GM23338 (cell line): ENCODE measurements around the gene OR2W1. TPM values are rescaled to one million over a fixed set of nuclear protein-coding genes. Genes with fewer than 3 reads are reported as not detected.

Experiments
- ATAC-seq: fragments of 200-7000 bp; cut with Tn5 transposase; 3 replicates; pipeline ENCODE4 v1.9.1; 2020
- DNase-seq: peaks from one replicate; pipeline ENCODE4 v3.0.0-alpha.2; 2015; ENCODE audit warnings: low spot score
- H2AFZ ChIP-seq: fragments of 200-600 bp; sonication (generic); 2 replicates; pipeline ENCODE4 v1.8.0; 2016; ENCODE audit warnings: antibody characterized with exemption, mild to moderate bottlenecking, moderate library complexity
- H3F3A ChIP-seq: fragments of 200-600 bp; sonication (generic); replicated peaks from 2 replicates; pipeline ENCODE4 v1.8.0; 2017; ENCODE audit warnings: antibody characterized with exemption, mixed run types, low read depth
- H3K27ac ChIP-seq: fragments of 200-600 bp; sonication (generic); 2 replicates; pipeline ENCODE4 v1.6.1; 2016; ENCODE audit warnings: low read depth
- H3K27me3 ChIP-seq: fragments of 200-600 bp; sonication (generic); 2 replicates; pipeline ENCODE4 v1.8.0; 2016; ENCODE audit warnings: mild to moderate bottlenecking, mixed run types, moderate library complexity; ENCODE audit not compliant: insufficient read depth
- H3K36me3 ChIP-seq: fragments of 200-600 bp; sonication (generic); 2 replicates; pipeline ENCODE4 v1.8.0; 2016; ENCODE audit warnings: mild to moderate bottlenecking; ENCODE audit not compliant: insufficient read depth
- H3K4me1 ChIP-seq: fragments of 200-600 bp; sonication (generic); 2 replicates; pipeline ENCODE4 v1.8.0; 2016; ENCODE audit warnings: mild to moderate bottlenecking, moderate library complexity; ENCODE audit not compliant: insufficient read depth
- H3K4me2 ChIP-seq: fragments of 200-600 bp; sonication (generic); 2 replicates; pipeline ENCODE4 v1.7.1; 2017; ENCODE audit warnings: mixed run types
- H3K4me3 ChIP-seq: fragments of 200-600 bp; sonication (generic); 2 replicates; pipeline ENCODE4 v1.6.1; 2016; ENCODE audit warnings: mixed run types
- H3K79me2 ChIP-seq: fragments of 200-600 bp; sonication (generic); replicated peaks from 2 replicates; pipeline ENCODE4 v1.8.0; 2017; ENCODE audit warnings: mild to moderate bottlenecking; ENCODE audit not compliant: insufficient read depth
- H3K9me2 ChIP-seq: fragments of 200-600 bp; sonication (generic); 2 replicates; pipeline ENCODE4 v1.8.0; 2017; ENCODE audit not compliant: insufficient read depth
- H4K20me1 ChIP-seq: fragments of 200-600 bp; sonication (generic); replicated peaks from 2 replicates; pipeline ENCODE4 v1.8.0; 2017; ENCODE audit warnings: mild to moderate bottlenecking; ENCODE audit not compliant: insufficient read depth
- H3K27ac Mint-ChIP-seq: 2 replicates; pipeline ENCODE4 v1.8.0; 2020; ENCODE audit warnings: inconsistent platforms, mild to moderate bottlenecking, moderate library complexity, mixed read lengths
- H3K27me3 Mint-ChIP-seq: 3 replicates; pipeline ENCODE4 v1.8.0; 2022; ENCODE audit warnings: low read depth, mild to moderate bottlenecking, moderate library complexity, mixed read lengths, inconsistent platforms; ENCODE audit not compliant: insufficient read depth, poor library complexity
- H3K36me3 Mint-ChIP-seq: 3 replicates; pipeline ENCODE4 v1.8.0; 2021; ENCODE audit warnings: low read depth, mild to moderate bottlenecking, inconsistent platforms, moderate library complexity, mixed read lengths
- H3K4me1 Mint-ChIP-seq: 3 replicates; pipeline ENCODE4 v1.8.0; 2020; ENCODE audit warnings: mild to moderate bottlenecking, inconsistent platforms, mixed read lengths
- H3K4me3 Mint-ChIP-seq: 3 replicates; pipeline ENCODE4 v1.8.0; 2021; ENCODE audit warnings: moderate library complexity, mild to moderate bottlenecking, inconsistent platforms, mixed read lengths
- H3K9me3 Mint-ChIP-seq: 3 replicates; pipeline ENCODE4 v1.8.0; 2020; ENCODE audit warnings: moderate library complexity, mild to moderate bottlenecking, inconsistent platforms, mixed read lengths
- CREB1 ChIP-seq: fragments of 250-450 bp; sonication (Bioruptor Pico); IDR thresholded peaks from 2 replicates; pipeline ENCODE4 v1.5.0; 2020; ENCODE audit warnings: low read depth, mild to moderate bottlenecking, moderate library complexity
- CTCF ChIP-seq, 2 experiments: fragments of 200-600 bp in 1 of 2; sonication (generic) in 1 of 2; conservative IDR thresholded peaks; 2 replicates each; pipeline versions ENCODE4 v1.5.1 to v1.6.1; 2016 to 2017; ENCODE audit warnings: antibody characterized with exemption in 2 of 2, low read depth in 2 of 2, mild to moderate bottlenecking in 2 of 2, moderate library complexity in 1 of 2
- ETS1 ChIP-seq: IDR thresholded peaks from 2 replicates; pipeline ENCODE4 v1.6.1; 2016; ENCODE audit warnings: antibody characterized with exemption
- EZH2 ChIP-seq: fragments of 200-600 bp; sonication (generic); IDR thresholded peaks from one replicate; pipeline ENCODE4 v1.8.0; 2017; ENCODE audit warnings: antibody characterized with exemption, mild to moderate bottlenecking, low read depth; ENCODE audit not compliant: unreplicated experiment
- EZH2phosphoT487 ChIP-seq: fragments of 200-600 bp; sonication (generic); IDR thresholded peaks from one replicate; pipeline ENCODE4 v1.8.1; 2018; ENCODE audit warnings: antibody characterized with exemption; ENCODE audit not compliant: unreplicated experiment
- JUNB ChIP-seq: IDR thresholded peaks from one replicate; pipeline ENCODE4 v1.6.1; 2016; ENCODE audit warnings: antibody characterized with exemption; ENCODE audit not compliant: unreplicated experiment
- NANOG ChIP-seq: IDR thresholded peaks from 2 replicates; pipeline ENCODE4 v1.6.1; 2016; ENCODE audit warnings: antibody characterized with exemption, borderline replicate concordance
- POLR2AphosphoS5 ChIP-seq: IDR thresholded peaks from 2 replicates; pipeline ENCODE4 v1.6.1; 2016; ENCODE audit warnings: antibody characterized with exemption, low read depth
- REST ChIP-seq: IDR thresholded peaks from one replicate; pipeline ENCODE4 v1.6.1; 2018; ENCODE audit warnings: antibody characterized with exemption; ENCODE audit not compliant: unreplicated experiment
- ZNF114 ChIP-seq: fragments of 250-450 bp; sonication (Bioruptor Pico); IDR thresholded peaks from 2 replicates; pipeline ENCODE4 v1.5.0; 2020; ENCODE audit warnings: mild to moderate bottlenecking, moderate library complexity
- ZNF331 ChIP-seq: fragments of 250-450 bp; sonication (Bioruptor Pico); IDR thresholded peaks from 2 replicates; pipeline ENCODE4 v1.5.0; 2020; ENCODE audit warnings: low read depth, mild to moderate bottlenecking, moderate library complexity
- ZNF462 ChIP-seq: fragments of 250-450 bp; sonication (Bioruptor Pico); IDR thresholded peaks from 2 replicates; pipeline ENCODE4 v1.5.0; 2020; ENCODE audit warnings: mild to moderate bottlenecking, moderate library complexity
- polyA plus RNA-seq: library from polyadenylated mRNA; unstranded; fragments of >200 nt; fragmentation: Nextera tagmentation; extraction: Ambion mirVana; gene quantifications from 2 replicates; pipeline ENCODE4 v1.2.1, GENCODE V29; 2016
- total RNA-seq: library from RNA; depleted of rRNA; stranded (reverse); fragments of >200 nt; shearing (Covaris generic); gene quantifications from 2 replicates; pipeline ENCODE4 v1.2.3, GENCODE V29; 2014

OR2W1 gene
- total and polyA plus RNA-seq, 2 experiments from 2014 or later: not detected

- Histone ChIP-seq H3K9me2 (no peaks in the 10 kb centered on the region), H4K20me1 (no peaks in the 10 kb centered on the region), H3F3A (no peaks in the 10 kb centered on the region), H3K79me2 (no peaks in the 10 kb centered on the region), H3K4me3 (no peak overlapping the region), H3K4me1 (0 out of 2 replicates have a peak, but pooled peaks cover 3% of the 10 kb centered on the region), H3K4me2 (no peak overlapping the region), H2AFZ (no peak overlapping the region), H3K36me3 (no peaks in the 10 kb centered on the region), H3K27me3 (peaks cover 45% of the 10 kb centered on the region), H3K27ac (no peak overlapping the region)
- H3K4me3 Mint-ChIP-seq: no peak overlapping the region
- peaks cover 18% of the 10 kb centered on the region for H3K27me3 Mint-ChIP-seq
- TF ChIP-seq POLR2AphosphoS5 (no peak), EZH2 (no peak), REST (no peak), EZH2phosphoT487 (no peak), ETS1 (no peak), CREB1 (CRISPR knock-in tag) (no peak), CTCF (conservative IDR thresholded peaks at IDR 0.05; ENCODE audit: low read depth in 2 of 2) (no peak), JUNB (no peak), ZNF114 (CRISPR knock-in tag) (no peak), ZNF331 (CRISPR knock-in tag) (no peak), NANOG (no peak), ZNF462 (CRISPR knock-in tag) (no peak)
- no peak for DNase-seq
- no peaks in the 10 kb centered on the region for H3K9me3 Mint-ChIP-seq
- H3K27ac Mint-ChIP-seq: no peak overlapping the region
- no peaks in the 10 kb centered on the region for H3K36me3 Mint-ChIP-seq
- peaks cover 10% of the 10 kb centered on the region; the same call in 2 of the 3 replicates for H3K4me1 Mint-ChIP-seq
- ATAC-seq: no peak
These were observed 36.9 kb downstream of the OR2W1 start for GRCh38 chr6:29008089-29008488.
